A549 (cell line): ENCODE data around the gene CHID1. TPM values are rescaled to one million over a fixed set of nuclear protein-coding genes. Genes with fewer than 3 reads are reported as not detected.

Source experiments
- ATAC-seq, 2 experiments: fragments of 200-7000 bp in 1 of 2; fragments of >200 bp in 1 of 2; cut with Nextera tagmentation in 1 of 2; cut with Tn5 transposase in 1 of 2; 3 replicates each; pipeline versions ENCODE4 v1.8.0 to v1.9.1; 2018 to 2020; ENCODE audit warnings: mild to moderate bottlenecking in 1 of 2, moderate library complexity in 1 of 2
- CTCF ChIA-PET: fragments of 300-600 bp; sonication (Branson Sonifier 250); formaldehyde crosslinking; extraction: SDS; loops from one replicate; lab custom pipeline; 2021; ENCODE audit warnings: antibody characterized with exemption, inconsistent platforms; lab: Yijun Ruan, JAX
- POLR2A ChIA-PET: fragments of 350-600 bp; formaldehyde crosslinking; extraction: SDS; loops from one replicate; lab custom pipeline; 2021; ENCODE audit warnings: antibody characterized with exemption, inconsistent platforms; lab: Yijun Ruan, JAX
- DNase-seq, 2 experiments: peaks; one replicate each; pipeline versions ENCODE4 v3.0.0 to v3.0.0-alpha.2; 2011 to 2016; ENCODE audit warnings: low read depth in 1 of 2, low spot score in 1 of 2
- FAIRE-seq: peaks from 2 replicates; lab custom pipeline; 2011; peaks lifted over from hg19 to GRCh38; lab: Jason Lieb, UNC
- H3K27ac ChIP-seq, 2 experiments: fragments of >200 bp; sonication (Bioruptor Twin); formaldehyde crosslinking; 3 replicates each; pipeline ENCODE4 v1.5.1; 2016 to 2017
- H3K4me1 ChIP-seq: fragments of >200 bp; sonication (Bioruptor Twin); formaldehyde crosslinking; 3 replicates; pipeline ENCODE4 v1.6.1; 2016
- H3K4me2 ChIP-seq: fragments of >200 bp; sonication (Bioruptor Twin); formaldehyde crosslinking; 3 replicates; pipeline ENCODE4 v1.6.1; 2016
- H3K4me3 ChIP-seq: fragments of >200 bp; sonication (Bioruptor Twin); formaldehyde crosslinking; 3 replicates; pipeline ENCODE4 v1.5.1; 2016
- H3K9me3 ChIP-seq: fragments of >200 bp; sonication (Bioruptor Twin); formaldehyde crosslinking; 3 replicates; pipeline ENCODE4 v1.6.1; 2016
- CTCF ChIP-seq: fragments of >200 bp; sonication (Bioruptor Twin); formaldehyde crosslinking; IDR thresholded peaks from 3 replicates; pipeline ENCODE4 v1.5.1; 2016
- EHF ChIP-seq: fragments of 250-450 bp; sonication (Bioruptor Pico); IDR thresholded peaks from 2 replicates; pipeline ENCODE4 v1.5.0; 2020; ENCODE audit warnings: mild to moderate bottlenecking
- ELK1 ChIP-seq: fragments of 150-350 bp; IDR thresholded peaks from 2 replicates; pipeline ENCODE4 v1.6.1; 2014; ENCODE audit warnings: low read depth, mild to moderate bottlenecking, low read length
- FOSB ChIP-seq: fragments of 250-450 bp; sonication (Bioruptor Pico); IDR thresholded peaks from 2 replicates; pipeline ENCODE4 v1.5.0; 2020; ENCODE audit warnings: mild to moderate bottlenecking, moderate library complexity
- HOXA7 ChIP-seq: fragments of 250-450 bp; sonication (Bioruptor Pico); IDR thresholded peaks from 2 replicates; pipeline ENCODE4 v1.5.0; 2020; ENCODE audit warnings: mild to moderate bottlenecking, moderate library complexity
- JUN ChIP-seq, 2 experiments: fragments of >200 bp; sonication (Bioruptor Twin); formaldehyde crosslinking; IDR thresholded peaks; 2 replicates in 1 of 2; 3 replicates in 1 of 2; pipeline ENCODE4 v1.6.1; 2016 to 2017
- MAX ChIP-seq: IDR thresholded peaks from 2 replicates; pipeline ENCODE4 v1.6.1; 2012
- NR3C1 ChIP-seq: fragments of >200 bp; sonication (Bioruptor Twin); formaldehyde crosslinking; IDR thresholded peaks from 3 replicates; pipeline ENCODE4 v1.6.1; 2017
- PBX3 ChIP-seq: IDR thresholded peaks from 2 replicates; pipeline ENCODE4 v1.6.1; 2012
- POLR2A ChIP-seq: IDR thresholded peaks from 2 replicates; pipeline ENCODE4 v1.6.1; 2012; ENCODE audit warnings: mild to moderate bottlenecking, low read length
- POLR2AphosphoS2 ChIP-seq: conservative IDR thresholded peaks from 2 replicates; pipeline ENCODE4 v1.6.1; 2012; ENCODE audit warnings: low read length, improper control_type of control experiment, inconsistent platforms
- RAD21 ChIP-seq, 2 experiments: fragments of >200 bp in 1 of 2; sonication (Bioruptor Twin) in 1 of 2; formaldehyde crosslinking in 1 of 2; IDR thresholded peaks in 1 of 2; conservative IDR thresholded peaks in 1 of 2; 2 replicates in 1 of 2; 3 replicates in 1 of 2; pipeline ENCODE4 v1.6.1; 2012 to 2018; ENCODE audit warnings: inconsistent platforms in 1 of 2
- RARB ChIP-seq: fragments of 250-450 bp; sonication (Bioruptor Pico); IDR thresholded peaks from 2 replicates; pipeline ENCODE4 v1.8.0; 2021; ENCODE audit warnings: mild to moderate bottlenecking, moderate library complexity
- TFCP2L1 ChIP-seq: fragments of 250-450 bp; sonication (Bioruptor Pico); IDR thresholded peaks from 2 replicates; pipeline ENCODE4 v1.5.0; 2021; ENCODE audit warnings: mild to moderate bottlenecking
- ZC3H11A ChIP-seq: fragments of 450-650 bp; IDR thresholded peaks from 2 replicates; pipeline ENCODE4 v1.6.1; 2014; ENCODE audit warnings: antibody characterized with exemption, mild to moderate bottlenecking
- WGBS: methylation state at CpG from one replicate; pipeline ENCODE4 v1.1.6; 2017; ENCODE audit errors: missing lambda C conversion rate; 5-methylcytosine and 5-hydroxymethylcytosine counted together
- polyA plus RNA-seq, 4 experiments: library from polyadenylated mRNA; depleted of rRNA in 3 of 4; stranded (reverse); fragments of >200 nt; fragmentation: RNase III in 1 of 4; extraction: RNeasy Plus Mini Kit Qiagen cat#74134 plus additional on column Dnase treatment in 1 of 4; gene quantifications; 2 replicates in 3 of 4; 3 replicates in 1 of 4; pipeline ENCODE4 v1.2.3, GENCODE V29; 2011 to 2017

The CHID1 gene
- polyA plus RNA-seq, 2 of the 4 experiments (the other 2 are of a cell fraction): 53.8 to 70.6 TPM

- DNase-seq (no peak), FAIRE-seq (no peak), ATAC-seq (no peak)
- Histone ChIP-seq H3K4me3 (peak overlapping the region; percentile 100), H3K4me2 (peak overlapping the region; percentile 92), H3K27ac (peak overlapping the region; percentile 99), H3K9me3 (no peaks in the 10 kb centered on the region), H3K4me1 (peaks cover 63% of the 10 kb centered on the region)
- POLR2A ChIA-PET: interaction anchor here (3.9 kb wide), 1 partner anchor 9 kb away, joined by 47 read pairs; the partner anchor contains the start of gene CD151
- WGBS: 4% methylated on average over 21 of the region's 27 CpGs
- CTCF ChIA-PET: interaction anchor here (1.1 kb wide), 1 partner anchor 20 kb away, joined by 3 read pairs; no protein-coding TSS in a partner anchor
- TF ChIP-seq RARB (CRISPR knock-in tag): peak; percentile 35; the same call in 1 of the 2 replicates
- TF ChIP-seq NR3C1: no peak
- TF ChIP-seq POLR2A: no peak
- 0 out of 2 replicates have a peak, but pooled peaks have one; percentile 23 for TF ChIP-seq FOSB (CRISPR knock-in tag)
- peak; percentile 91 for TF ChIP-seq TFCP2L1 (CRISPR knock-in tag)
- TF ChIP-seq HOXA7 (CRISPR knock-in tag): peak; percentile 42; the same call in 1 of the 2 replicates
- peak; percentile 96; the same call in 1 of the 2 replicates for TF ChIP-seq POLR2AphosphoS2
These were observed 68.6 kb downstream of the CHID1 start for GRCh38 chr11:841981-842369.

GRCh38 chr11:839875-840617, 70.6 kb downstream of the CHID1 start:
- WGBS: 61% methylated on average over 20 of the region's 25 CpGs
- CTCF ChIA-PET: interaction anchor here (1.0 to 3.7 kb wide), 5 partner anchors 8 to 22 kb away, joined by 3 to 21 read pairs (median 3); partner anchors contain the start of gene PNPLA2
- FAIRE-seq: no peak

GRCh38 chr11:839280-839623, 71.4 kb downstream of the CHID1 start:
- no peak for DNase-seq
- no peaks in the 10 kb centered on the region for H3K9me3 ChIP-seq
- ChIA-PET POLR2A (interaction anchor here (3.4 kb wide), 1 partner anchor 20 kb away, joined by 16 read pairs; the partner anchor contains the start of gene PNPLA2), CTCF (interaction anchor here (0.9 to 3.7 kb wide), 4 partner anchors 8 to 23 kb away, joined by 3 to 21 read pairs (median 3); partner anchors contain the start of gene CRACR2B)
- H3K27ac ChIP-seq: peak overlapping the region; percentile 61 to 99; a peak in 4 of 6 replicates
- 100% methylated on average over 1 of the region's 5 CpGs for WGBS
- peak overlapping the region; percentile 92 for H3K4me2 ChIP-seq
- no peak for ATAC-seq
- no peak for FAIRE-seq
- peaks cover 65% of the 10 kb centered on the region for H3K4me1 ChIP-seq
- H3K4me3 ChIP-seq: no peak overlapping the region
- TF ChIP-seq PBX3 (peak; percentile 71), ZC3H11A (no peak), JUN (IDR thresholded peaks at IDR 0.05) (peak in 1 of 2 experiments; percentile 22; a peak in 2 of 5 replicates), EHF (CRISPR knock-in tag) (no peak), ELK1 (no peak)

More at GRCh38 chr11:839875-840617, 70.6 kb downstream of the CHID1 start:
- TF ChIP-seq JUN (IDR thresholded peaks at IDR 0.05): peak in 1 of 2 experiments; percentile 5; a peak in 2 of 5 replicates
- 0 out of 2 replicates have a peak, but pooled peaks have one; percentile 4 for TF ChIP-seq POLR2A
- no peak for TF ChIP-seq RAD21 (conservative IDR thresholded peaks at IDR 0.05 in 1 of 2, IDR thresholded peaks at IDR 0.05 in 1 of 2)
- peak; percentile 90 for TF ChIP-seq POLR2AphosphoS2
- peak; percentile 21; the same call in 1 of the 2 replicates for TF ChIP-seq MAX
- TF ChIP-seq CTCF: peak; percentile 45; the same call in 2 of the 3 replicates
- POLR2A ChIA-PET: interaction anchor here (0.8 to 1.6 kb wide), 2 partner anchors 21 to 26 kb away, joined by 3 to 4 read pairs; partner anchors contain the start of gene PNPLA2
- peak overlapping the region; percentile 99; a peak in 5 of 6 replicates for H3K27ac ChIP-seq
- peak; percentile 4 to 5; a peak in 3 of 6 replicates for ATAC-seq
- H3K4me1 ChIP-seq: peaks cover 63% of the 10 kb centered on the region
- DNase-seq: peak in 1 of 2 experiments; percentile 67
- no peaks in the 10 kb centered on the region for H3K9me3 ChIP-seq
- peak overlapping the region; percentile 100 for H3K4me3 ChIP-seq
- peak overlapping the region; percentile 92 for H3K4me2 ChIP-seq
